Measurements from ENCODE around the gene HAPSTR1. TPM values are rescaled to one million over a fixed set of nuclear protein-coding genes. Genes with fewer than 3 reads are reported as not detected.

HAPSTR1 gene
- polyA plus RNA-seq, 3 donors = 7.2 to 58.9 (median 11.1) TPM

- WGBS (ENCODE audit: insufficient coverage) = 58% methylated on average over 17 of the region's 20 CpGs
- no peak overlapping the region for H3K4me3 Mint-ChIP-seq
- H3K4me1 ChIP-seq (ENCODE audit: control insufficient read depth in 1 of 2, insufficient read depth in 2 of 2, low read length in 2 of 2) = peaks cover 12 to 13% of the 10 kb centered on the region in 2 donors
- H3K9ac ChIP-seq (ENCODE audit: insufficient read depth, low read length, poor library complexity, severe bottlenecking) = no peak overlapping the region
- no peaks in the 10 kb centered on the region for H3K36me3 ChIP-seq (replicated peaks in 1 of 2; ENCODE audit: control insufficient read depth in 1 of 2, insufficient read depth in 2 of 2, low read length in 2 of 2)
- no peak overlapping the region for H2AFZ ChIP-seq (ENCODE audit: insufficient read depth, low read depth, low read length, poor library complexity, severe bottlenecking)
- H3K4me1 Mint-ChIP-seq = peaks cover 17% of the 10 kb centered on the region
- H3K9me3 ChIP-seq (replicated peaks in 1 of 2; ENCODE audit: control insufficient read depth in 1 of 2, insufficient read depth in 1 of 2, low read length in 2 of 2) = no peaks in the 10 kb centered on the region
- H4K20me1 ChIP-seq (ENCODE audit: insufficient read depth, low read length) = no peaks in the 10 kb centered on the region
- H3K27ac ChIP-seq (ENCODE audit: low read depth in 1 of 2, low read length in 2 of 2) = no peak overlapping the region
- H3K4me2 ChIP-seq (replicated peaks; ENCODE audit: extremely low read depth, low read length, poor library complexity, severe bottlenecking) = no peak overlapping the region
- H3K79me2 ChIP-seq (ENCODE audit: insufficient read depth, low read length) = no peaks in the 10 kb centered on the region
- TF ChIP-seq, protein P1, sequence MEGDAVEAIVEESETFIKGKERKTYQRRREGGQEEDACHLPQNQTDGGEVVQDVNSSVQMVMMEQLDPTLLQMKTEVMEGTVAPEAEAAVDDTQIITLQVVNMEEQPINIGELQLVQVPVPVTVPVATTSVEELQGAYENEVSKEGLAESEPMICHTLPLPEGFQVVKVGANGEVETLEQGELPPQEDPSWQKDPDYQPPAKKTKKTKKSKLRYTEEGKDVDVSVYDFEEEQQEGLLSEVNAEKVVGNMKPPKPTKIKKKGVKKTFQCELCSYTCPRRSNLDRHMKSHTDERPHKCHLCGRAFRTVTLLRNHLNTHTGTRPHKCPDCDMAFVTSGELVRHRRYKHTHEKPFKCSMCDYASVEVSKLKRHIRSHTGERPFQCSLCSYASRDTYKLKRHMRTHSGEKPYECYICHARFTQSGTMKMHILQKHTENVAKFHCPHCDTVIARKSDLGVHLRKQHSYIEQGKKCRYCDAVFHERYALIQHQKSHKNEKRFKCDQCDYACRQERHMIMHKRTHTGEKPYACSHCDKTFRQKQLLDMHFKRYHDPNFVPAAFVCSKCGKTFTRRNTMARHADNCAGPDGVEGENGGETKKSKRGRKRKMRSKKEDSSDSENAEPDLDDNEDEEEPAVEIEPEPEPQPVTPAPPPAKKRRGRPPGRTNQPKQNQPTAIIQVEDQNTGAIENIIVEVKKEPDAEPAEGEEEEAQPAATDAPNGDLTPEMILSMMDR (IDR thresholded peaks at IDR 0.05) = peak; percentile 72
- peaks cover 0 to 2% of the 10 kb centered on the region in 2 donors for H3K36me3 Mint-ChIP-seq
- H3K27me3 ChIP-seq (ENCODE audit: control insufficient read depth in 2 of 2, insufficient read depth in 2 of 2, low read length in 2 of 2) = peaks cover 0 to 2% of the 10 kb centered on the region in 2 donors
- no peak overlapping the region for H3K4me3 ChIP-seq (replicated peaks in 1 of 3; ENCODE audit: low read depth in 2 of 3, low read length in 3 of 3)
- H3K27ac Mint-ChIP-seq = peak overlapping the region in 1 of 7 donors; percentile 76
- DNase-seq = peak in 2 of 3 donors; percentile 14 to 43
- intact Hi-C loops (cut with micrococcal nuclease) = loop anchor here in 1 of 2 donors (5.0 kb wide), 1 partner anchor 42 kb away; the partner anchor contains the start of gene HAPSTR1
- peaks cover 0 to 18% (median 3%) of the 10 kb centered on the region in 7 donors for H3K9me3 Mint-ChIP-seq
- peaks cover 6 to 25% (median 17%) of the 10 kb centered on the region in 3 donors for H3K27me3 Mint-ChIP-seq (ENCODE audit: low read depth in 3 of 3)
Measured at GRCh38 chr16:9050102-9050830, 41.2 kb upstream of the HAPSTR1 start.

DNA sequence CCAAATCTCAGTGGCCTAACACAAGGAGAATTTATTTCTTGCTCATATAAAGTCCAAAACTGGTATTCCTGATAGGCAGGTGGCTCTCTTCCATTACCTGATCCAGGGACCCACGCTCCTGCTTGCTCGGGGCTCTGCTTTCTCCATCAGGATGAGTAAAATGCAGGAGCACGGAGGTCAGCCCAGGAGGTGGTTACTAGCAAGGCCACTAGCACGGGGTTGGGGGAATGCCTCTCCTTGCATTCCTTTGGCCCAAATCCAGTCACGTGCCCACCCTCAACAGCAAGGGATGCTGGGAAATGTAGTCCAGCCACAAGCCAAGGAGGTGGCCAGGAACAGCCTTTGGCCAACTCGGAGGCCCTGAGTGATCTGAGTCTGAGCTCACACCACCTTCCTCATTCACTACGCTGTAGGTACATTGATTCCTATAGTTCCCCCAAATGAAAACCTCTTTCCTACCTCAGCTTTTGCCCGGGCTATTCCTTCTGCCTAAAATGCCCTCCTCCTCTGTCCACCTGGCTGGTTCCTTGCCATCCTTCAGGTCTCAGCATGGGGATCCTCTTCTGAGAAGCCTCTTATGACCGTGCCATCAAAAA is 38.3 kb upstream of the HAPSTR1 start:
- Histone ChIP-seq H3K4me1 (ENCODE audit: control insufficient read depth in 1 of 2, insufficient read depth in 2 of 2, low read length in 2 of 2) (peaks cover 3 to 4% of the 10 kb centered on the region in 2 donors), H3K79me2 (ENCODE audit: insufficient read depth, low read length) (no peaks in the 10 kb centered on the region), H3K4me3 (replicated peaks in 1 of 3; ENCODE audit: low read depth in 2 of 3, low read length in 3 of 3) (no peak overlapping the region), H2AFZ (ENCODE audit: insufficient read depth, low read depth, low read length, poor library complexity, severe bottlenecking) (no peak overlapping the region), H3K27me3 (ENCODE audit: control insufficient read depth in 2 of 2, insufficient read depth in 2 of 2, low read length in 2 of 2) (no peaks in the 10 kb centered on the region), H3K4me2 (replicated peaks; ENCODE audit: extremely low read depth, low read length, poor library complexity, severe bottlenecking) (no peak overlapping the region), H3K27ac (ENCODE audit: low read depth in 1 of 2, low read length in 2 of 2) (no peak overlapping the region), H3K9ac (ENCODE audit: insufficient read depth, low read length, poor library complexity, severe bottlenecking) (no peak overlapping the region), H3K36me3 (replicated peaks in 1 of 2; ENCODE audit: control insufficient read depth in 1 of 2, insufficient read depth in 2 of 2, low read length in 2 of 2) (no peaks in the 10 kb centered on the region), H3K9me3 (replicated peaks in 1 of 2; ENCODE audit: control insufficient read depth in 1 of 2, insufficient read depth in 1 of 2, low read length in 2 of 2) (no peaks in the 10 kb centered on the region), H4K20me1 (ENCODE audit: insufficient read depth, low read length) (no peaks in the 10 kb centered on the region)
- peaks cover 7% of the 10 kb centered on the region for H3K4me1 Mint-ChIP-seq
- no peaks in the 10 kb centered on the region for H3K36me3 Mint-ChIP-seq
- intact Hi-C loops (cut with micrococcal nuclease) = loop anchor here in 1 of 2 donors (5.0 kb wide), 1 partner anchor 39 kb away; the partner anchor contains the start of gene HAPSTR1
- DNase-seq = peak; percentile 21 to 70 (median 36)
- TF ChIP-seq, protein P1 (IDR thresholded peaks at IDR 0.05) = no peak
- H3K27me3 Mint-ChIP-seq (ENCODE audit: low read depth in 3 of 3) = peaks cover 6 to 30% (median 12%) of the 10 kb centered on the region in 3 donors
- H3K9me3 Mint-ChIP-seq = peaks cover 0 to 4% (median 0%) of the 10 kb centered on the region in 7 donors
- no peak overlapping the region for H3K4me3 Mint-ChIP-seq
- 63% methylated on average over 8 of the region's 9 CpGs for WGBS (ENCODE audit: insufficient coverage)
- H3K27ac Mint-ChIP-seq = peak overlapping the region in 1 of 7 donors; percentile 18

All from CD14-positive monocyte (primary cell).